ENCODE measurements around the gene ZNF618.

Gene ZNF618

GRCh38 chr9:114006931-114007691 is 131.0 kb downstream of the ZNF618 start:
- TF ChIP-seq, protein P1, sequence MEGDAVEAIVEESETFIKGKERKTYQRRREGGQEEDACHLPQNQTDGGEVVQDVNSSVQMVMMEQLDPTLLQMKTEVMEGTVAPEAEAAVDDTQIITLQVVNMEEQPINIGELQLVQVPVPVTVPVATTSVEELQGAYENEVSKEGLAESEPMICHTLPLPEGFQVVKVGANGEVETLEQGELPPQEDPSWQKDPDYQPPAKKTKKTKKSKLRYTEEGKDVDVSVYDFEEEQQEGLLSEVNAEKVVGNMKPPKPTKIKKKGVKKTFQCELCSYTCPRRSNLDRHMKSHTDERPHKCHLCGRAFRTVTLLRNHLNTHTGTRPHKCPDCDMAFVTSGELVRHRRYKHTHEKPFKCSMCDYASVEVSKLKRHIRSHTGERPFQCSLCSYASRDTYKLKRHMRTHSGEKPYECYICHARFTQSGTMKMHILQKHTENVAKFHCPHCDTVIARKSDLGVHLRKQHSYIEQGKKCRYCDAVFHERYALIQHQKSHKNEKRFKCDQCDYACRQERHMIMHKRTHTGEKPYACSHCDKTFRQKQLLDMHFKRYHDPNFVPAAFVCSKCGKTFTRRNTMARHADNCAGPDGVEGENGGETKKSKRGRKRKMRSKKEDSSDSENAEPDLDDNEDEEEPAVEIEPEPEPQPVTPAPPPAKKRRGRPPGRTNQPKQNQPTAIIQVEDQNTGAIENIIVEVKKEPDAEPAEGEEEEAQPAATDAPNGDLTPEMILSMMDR (IDR thresholded peaks at IDR 0.05) = no peak

GRCh38 chr9:114007991-114008666 is 132.0 kb downstream of the ZNF618 start:
- TF ChIP-seq, protein P1 (IDR thresholded peaks at IDR 0.05) = no peak

DNA sequence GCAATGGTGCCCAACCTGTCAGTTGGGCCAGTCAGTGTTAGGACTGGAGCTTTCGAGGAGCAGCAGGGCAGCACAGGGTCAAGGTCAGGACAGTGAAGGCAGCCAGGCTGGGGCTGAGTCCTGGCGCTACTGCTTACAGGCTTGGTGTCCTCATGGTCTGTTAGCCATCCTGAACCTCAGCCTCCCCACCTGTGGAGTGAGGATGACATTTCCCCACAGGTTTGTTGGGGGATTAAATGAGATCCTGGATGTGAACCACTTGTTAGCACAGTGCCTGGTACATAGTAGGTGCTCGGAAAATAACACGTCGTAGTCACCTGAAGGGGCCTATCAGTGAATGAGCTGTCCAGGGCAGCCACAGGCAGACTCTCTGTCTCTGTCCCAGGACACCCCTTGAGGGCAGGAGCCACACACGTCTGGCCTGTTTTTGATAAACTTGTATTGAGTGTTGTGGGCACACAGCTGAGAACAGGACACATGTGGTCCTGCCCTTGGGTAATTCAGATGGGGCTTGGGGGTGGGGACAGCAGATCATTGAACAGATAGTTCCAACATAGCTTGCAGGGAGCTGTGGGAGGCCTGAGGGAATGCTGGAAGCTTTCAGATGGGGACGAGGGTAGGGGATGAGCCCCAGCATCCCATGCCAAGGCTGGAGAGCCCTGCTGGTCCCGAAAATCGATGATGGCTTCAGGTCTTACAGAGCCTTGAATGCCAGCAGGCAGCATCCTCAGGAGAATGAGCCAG is 132.7 kb downstream of the ZNF618 start:
- TF ChIP-seq, protein P1 (IDR thresholded peaks at IDR 0.05) = no peak

DNA sequence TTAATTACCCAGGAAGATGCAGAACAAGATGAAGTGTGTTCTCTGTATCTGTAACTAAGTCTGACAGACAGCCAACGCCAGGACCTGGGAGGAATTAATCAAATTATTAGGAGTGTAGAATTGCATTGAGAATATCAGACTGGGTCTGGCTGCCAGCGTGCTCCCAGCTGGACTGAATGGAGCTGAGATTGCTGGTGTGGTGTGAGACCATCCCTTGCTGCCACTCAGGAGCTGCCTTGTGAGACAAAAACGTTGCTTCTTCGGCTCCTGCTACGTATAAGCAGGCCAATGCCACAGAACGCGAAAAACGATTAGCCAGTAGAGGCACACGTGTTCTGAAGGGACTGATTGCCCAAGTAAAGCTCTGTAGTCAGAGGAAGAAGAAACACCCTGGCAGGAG is 135.2 kb downstream of the ZNF618 start:
- TF ChIP-seq, protein P1 (IDR thresholded peaks at IDR 0.05) = no peak

- TF ChIP-seq, protein P1 (IDR thresholded peaks at IDR 0.05) = no peak
Observed at GRCh38 chr9:114012126-114012525, 136.0 kb downstream of the ZNF618 start.

DNA sequence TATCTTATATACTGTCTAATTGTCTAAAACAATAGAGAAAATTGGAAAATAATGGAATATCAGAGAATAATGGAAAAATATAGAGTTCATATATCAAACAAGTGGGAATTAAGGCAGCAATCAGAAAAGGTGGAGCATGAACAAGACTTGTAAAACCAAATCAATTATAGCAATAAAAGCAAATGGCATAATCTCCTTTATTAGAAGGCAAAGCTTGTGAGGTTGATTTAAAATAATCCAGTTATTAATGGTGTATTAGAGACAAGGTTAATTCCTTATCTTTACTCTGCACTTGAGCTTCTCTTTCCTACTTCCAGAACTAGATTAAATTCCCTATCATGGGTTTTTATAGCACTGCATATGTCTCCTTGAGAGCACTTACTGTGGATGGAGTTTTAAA is 137.9 kb downstream of the ZNF618 start:
- TF ChIP-seq, protein P1 (IDR thresholded peaks at IDR 0.05) = no peak

DNA sequence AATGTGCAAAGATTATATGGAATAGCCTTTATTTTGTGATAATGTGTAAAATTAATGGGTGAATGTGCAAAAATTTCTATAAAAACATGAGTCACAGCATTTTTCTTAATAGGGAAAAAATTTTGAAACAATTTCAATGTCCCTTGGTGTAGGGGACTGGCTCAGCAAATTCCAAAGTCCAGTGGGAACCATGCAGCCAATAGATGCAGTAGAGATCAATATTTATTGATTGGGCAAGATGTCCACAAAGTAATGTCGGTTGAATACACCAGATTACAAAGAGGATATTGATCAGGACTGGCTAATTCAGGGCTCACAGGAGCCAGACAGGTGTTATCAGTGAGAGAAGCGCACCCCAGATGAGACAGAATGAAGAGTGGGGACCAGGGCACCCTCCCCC is 139.5 kb downstream of the ZNF618 start:
- TF ChIP-seq, protein P1 (IDR thresholded peaks at IDR 0.05) = no peak

Measured in LNCAP (cell line).